ENCODE data around the gene ARHGAP26.

- no peak for TF ChIP-seq CTCF (IDR thresholded peaks at IDR 0.05)
- TF ChIP-seq REST (IDR thresholded peaks at IDR 0.05; ENCODE audit: insufficient read depth in 1 of 2, low read depth in 2 of 2, low read length in 1 of 2): no peak
- no peak for TF ChIP-seq POLR2AphosphoS5 (IDR thresholded peaks at IDR 0.05; ENCODE audit: low read depth, low read length)
- no peak for TF ChIP-seq SIN3A (IDR thresholded peaks at IDR 0.05; ENCODE audit: borderline replicate concordance, insufficient read depth, low read depth, low read length)
- TF ChIP-seq TCF7L2 (IDR thresholded peaks at IDR 0.05; ENCODE audit: low read depth, low read length): no peak
Observed at GRCh38 chr5:143166090-143166489, 395.9 kb downstream of the ARHGAP26 start.
